K562 (cell line): ENCODE measurements around the gene TRRAP. TPM values are rescaled to one million over a fixed set of nuclear protein-coding genes. Genes with fewer than 3 reads are reported as not detected.

Source experiments
- ATAC-seq: fragments of 200-7000 bp; cut with Tn5 transposase; 3 replicates; pipeline ENCODE4 v1.9.1; 2020; ENCODE audit warnings: moderate library complexity
- BruUV-seq: library from RNA; stranded (reverse); fragments of 400-500 nt; replicated peaks from 2 replicates; lab custom pipeline; 2021; lab: Mats Ljungman, UMichigan
- CTCF ChIA-PET: fragments of 300-600 bp; formaldehyde crosslinking; extraction: SDS; loops from one replicate; lab custom pipeline; 2021; ENCODE audit warnings: low intra/inter-chr PET ratio; lab: Yijun Ruan, JAX
- POLR2A ChIA-PET: fragments of 300-600, 350-650 bp; sonication (Branson Sonifier 250); formaldehyde crosslinking; extraction: SDS; loops from one replicate; lab custom pipeline; 2021; ENCODE audit warnings: antibody characterized with exemption, inconsistent platforms; lab: Yijun Ruan, JAX
- DNase-seq, 4 experiments: peaks; one replicate each; pipeline versions ENCODE4 v3.0.0 to v3.0.0-alpha.2; 2011 to 2018; ENCODE audit warnings: low spot score in 3 of 4, mixed read lengths in 3 of 4; ENCODE audit errors: extremely low read depth in 1 of 4
- FAIRE-seq: peaks from 2 replicates; lab custom pipeline; 2011; peaks lifted over from hg19 to GRCh38; lab: Jason Lieb, UNC
- H2AFZ ChIP-seq: 2 replicates; pipeline ENCODE4 v1.6.0; 2011; ENCODE audit warnings: low read depth, low read length, control low read depth, inconsistent platforms
- H3K27ac ChIP-seq: fragments of 200-600 bp; 3 replicates; pipeline ENCODE4 v1.8.0; 2011; ENCODE audit warnings: low read depth, mild to moderate bottlenecking, control low read depth, inconsistent platforms, low read length, moderate library complexity, mixed read lengths; ENCODE audit errors: extremely low read depth
- H3K27me3 ChIP-seq, 2 experiments: fragments of 300-600 bp in 1 of 2; 2 replicates in 1 of 2; 3 replicates in 1 of 2; pipeline versions ENCODE4 v1.6.0 to v1.8.0; 2011; ENCODE audit warnings: inconsistent platforms in 2 of 2, low read length in 2 of 2, mild to moderate bottlenecking in 1 of 2, mixed read lengths in 1 of 2, moderate library complexity in 1 of 2; ENCODE audit not compliant: control insufficient read depth in 2 of 2, insufficient read depth in 2 of 2
- H3K36me3 ChIP-seq: fragments of 300-600 bp; 3 replicates; pipeline ENCODE4 v1.8.0; 2011; ENCODE audit warnings: mild to moderate bottlenecking, low read length, inconsistent platforms; ENCODE audit not compliant: control insufficient read depth, insufficient read depth
- H3K4me1 ChIP-seq, 2 experiments: fragments of 200-600 bp in 1 of 2; replicated peaks in 1 of 2; 2 replicates in 1 of 2; 3 replicates in 1 of 2; pipeline versions ENCODE4 v1.5.1 to v1.8.0; 2011; ENCODE audit warnings: inconsistent platforms in 2 of 2, low read length in 2 of 2, mild to moderate bottlenecking in 1 of 2, mixed read lengths in 1 of 2, moderate library complexity in 1 of 2; ENCODE audit not compliant: control insufficient read depth in 2 of 2, insufficient read depth in 2 of 2
- H3K4me2 ChIP-seq: 2 replicates; pipeline ENCODE4 v1.6.1; 2011; ENCODE audit warnings: low read length, control low read depth, inconsistent platforms, mixed read lengths; ENCODE audit not compliant: insufficient read depth
- H3K4me3 ChIP-seq: fragments of 200-600 bp; sonication (generic), shearing (Covaris generic); 2 replicates; pipeline ENCODE4 v1.5.1; 2016; ENCODE audit warnings: control low read depth, inconsistent platforms
- H3K79me2 ChIP-seq: fragments of 200-600 bp; 3 replicates; pipeline ENCODE4 v1.8.0; 2011; ENCODE audit warnings: low read length, inconsistent platforms; ENCODE audit not compliant: control insufficient read depth, insufficient read depth
- H3K9ac ChIP-seq, 2 experiments: 2 replicates each; pipeline versions ENCODE4 v1.6.0 to v1.6.1; 2011; ENCODE audit warnings: low read depth in 2 of 2, low read length in 2 of 2, control low read depth in 1 of 2, inconsistent platforms in 1 of 2, mild to moderate bottlenecking in 1 of 2, mixed read lengths in 1 of 2; ENCODE audit not compliant: insufficient read depth in 1 of 2
- H3K9me1 ChIP-seq: one replicate; pipeline ENCODE4 v1.6.0; 2011; ENCODE audit warnings: inconsistent platforms, mild to moderate bottlenecking, low read length, moderate library complexity; ENCODE audit not compliant: control insufficient read depth, insufficient read depth
- H3K9me3 ChIP-seq: replicated peaks from 2 replicates; pipeline ENCODE4 v1.5.1; 2011; ENCODE audit warnings: low read depth, low read length, inconsistent platforms; ENCODE audit not compliant: control insufficient read depth, insufficient read depth
- H4K20me1 ChIP-seq: replicated peaks from 2 replicates; pipeline ENCODE4 v1.6.1; 2011; ENCODE audit warnings: low read length, inconsistent platforms, mixed read lengths; ENCODE audit not compliant: control insufficient read depth, insufficient read depth
- CREM ChIP-seq: IDR thresholded peaks from 2 replicates; pipeline ENCODE4 v1.6.1; 2014; ENCODE audit warnings: antibody characterized with exemption, low read depth
- HBP1 ChIP-seq: fragments of 450-650 bp; formaldehyde crosslinking; IDR thresholded peaks from 2 replicates; pipeline ENCODE4 v1.4.0; 2022; ENCODE audit warnings: missing genetic modification characterization
- KDM2B ChIP-seq: fragments of 250-450 bp; sonication (Bioruptor Pico); IDR thresholded peaks from 2 replicates; pipeline ENCODE4 v1.8.0; 2021; ENCODE audit warnings: mild to moderate bottlenecking, moderate library complexity
- ZNF23 ChIP-seq: fragments of 250-450 bp; sonication (Bioruptor Pico); IDR thresholded peaks from 2 replicates; pipeline ENCODE4 v1.4.0; 2020; ENCODE audit warnings: mild to moderate bottlenecking
- WGBS: fragments of 100-300 bp; shearing (Covaris generic); methylation state at CpG from one replicate; pipeline ENCODE4 v1.1.6; 2016; ENCODE audit warnings: low coverage, mixed read lengths; ENCODE audit not compliant: insufficient coverage; ENCODE audit errors: missing lambda C conversion rate; 5-methylcytosine and 5-hydroxymethylcytosine counted together
- in situ Hi-C: fragments of 300-500 bp; cut with MboI; formaldehyde crosslinking; loops from 4 replicates; pipeline ENCODE4 v1.15.0; 2018; ENCODE audit warnings: inconsistent platforms, mixed read lengths
- intact Hi-C: fragments of 100-400 bp; cut with micrococcal nuclease; formaldehyde crosslinking; loops from 2 replicates; pipeline ENCODE4 v1.14.2; 2022
- polyA plus RNA-seq, 8 experiments: library from polyadenylated mRNA; depleted of rRNA in 4 of 8; stranded (reverse) in 5 of 8; unstranded in 3 of 8; fragments of >200 nt; fragmentation: Nextera tagmentation in 2 of 8; fragmentation: Illumina TruSeq in 1 of 8; extraction: Ambion mirVana in 2 of 8; extraction: Trizol in 1 of 8; gene quantifications; 2 replicates each; pipeline versions ENCODE4 v1.2.1 to v1.2.3, GENCODE V29; 2011 to 2014; ENCODE audit warnings: inconsistent platforms in 1 of 8, missing spikeins in 1 of 8
- total RNA-seq, 7 experiments: library from RNA; depleted of rRNA in 6 of 7; stranded (reverse); fragments of >200 nt in 6 of 7; fragmentation: Illumina TruSeq in 2 of 7; extraction: Trizol in 2 of 7; gene quantifications; 2 replicates each; pipeline versions ENCODE4 v1.2.1 to v1.2.3, GENCODE V29; 2011 to 2021; ENCODE audit warnings: low replicate concordance in 1 of 7
- TF ChIP-seq, protein P1 (sequence below): fragments of 250-450 bp; sonication (Bioruptor Pico); IDR thresholded peaks from 2 replicates; pipeline ENCODE4 v1.4.0; 2020; ENCODE audit warnings: borderline replicate concordance

The TRRAP gene
- total and polyA plus RNA-seq, 9 of the 15 experiments (the other 6 are each of a cell fraction or from before 2014, with no cell fraction given): 1.3 to 47.2 (median 9.7) TPM

DNA sequence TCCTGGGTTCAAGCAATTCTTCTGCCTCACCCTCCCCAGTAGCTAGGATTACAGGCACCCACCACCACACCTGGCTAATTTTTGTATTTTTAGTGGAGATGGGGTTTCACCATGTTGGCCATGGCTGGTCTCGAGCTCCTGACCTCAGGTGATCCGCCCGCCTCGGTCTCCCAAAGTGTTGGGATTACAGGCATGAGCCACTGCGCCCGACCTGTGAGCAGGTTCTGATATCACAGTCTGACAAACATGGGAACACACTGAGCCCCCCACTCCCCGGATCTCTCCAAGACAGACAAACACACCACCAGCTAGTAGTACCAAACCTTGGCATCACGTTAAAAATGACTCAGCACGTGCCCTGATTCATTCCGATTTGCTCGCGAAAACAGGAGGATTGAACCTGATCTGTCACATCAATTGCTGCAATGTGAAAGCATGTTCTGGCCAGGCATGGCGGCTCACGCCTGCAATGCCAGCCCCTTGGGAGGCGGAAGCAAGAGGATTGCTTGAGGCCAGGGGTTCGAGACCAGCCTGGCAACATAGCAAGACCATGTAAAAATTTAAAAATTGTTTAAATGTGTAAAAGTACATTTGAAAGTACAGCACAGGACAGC, 159.1 kb downstream of the TRRAP start:
- 94% methylated on average over 16 of the region's 16 CpGs for WGBS

More for the DNA sequence above, 159.1 kb downstream of the TRRAP start:
- Histone ChIP-seq H3K79me2 (no peaks in the 10 kb centered on the region), H3K9me1 (no peaks in the 10 kb centered on the region), H3K4me3 (no peak overlapping the region), H3K36me3 (peaks cover 92% of the 10 kb centered on the region), H4K20me1 (peaks cover 10% of the 10 kb centered on the region; the same call in 1 of the 2 replicates), H3K9me3 (no peaks in the 10 kb centered on the region), H2AFZ (no peak overlapping the region), H3K4me1 (no peaks in the 10 kb centered on the region; a peak in 4 of 5 replicates), H3K4me2 (no peak overlapping the region), H3K27me3 (no peaks in the 10 kb centered on the region), H3K27ac (no peak overlapping the region), H3K9ac (no peak overlapping the region; a peak in 1 of 4 replicates)
- DNase-seq (no peak), FAIRE-seq (no peak), ATAC-seq (no peak)
- POLR2A ChIA-PET: interaction anchor here (0.8 to 1.4 kb wide), 4 partner anchors 10 to 292 kb away, joined by 3 to 4 read pairs (median 4); no protein-coding TSS in a partner anchor
- BruUV-seq: no TSS peak
- intact Hi-C loops (no loop called here), in situ Hi-C loops (no loop called here)
- TF ChIP-seq, protein P1, sequence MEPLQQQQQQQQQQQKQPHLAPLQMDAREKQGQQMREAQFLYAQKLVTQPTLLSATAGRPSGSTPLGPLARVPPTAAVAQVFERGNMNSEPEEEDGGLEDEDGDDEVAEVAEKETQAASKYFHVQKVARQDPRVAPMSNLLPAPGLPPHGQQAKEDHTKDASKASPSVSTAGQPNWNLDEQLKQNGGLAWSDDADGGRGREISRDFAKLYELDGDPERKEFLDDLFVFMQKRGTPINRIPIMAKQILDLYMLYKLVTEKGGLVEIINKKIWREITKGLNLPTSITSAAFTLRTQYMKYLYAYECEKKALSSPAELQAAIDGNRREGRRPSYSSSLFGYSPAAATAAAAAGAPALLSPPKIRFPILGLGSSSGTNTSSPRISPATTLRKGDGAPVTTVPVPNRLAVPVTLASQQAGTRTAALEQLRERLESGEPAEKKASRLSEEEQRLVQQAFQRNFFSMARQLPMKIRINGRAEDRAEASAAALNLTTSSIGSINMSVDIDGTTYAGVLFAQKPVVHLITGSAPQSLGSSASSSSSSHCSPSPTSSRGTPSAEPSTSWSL: no peak
- no peak for TF ChIP-seq CREM
- TF ChIP-seq HBP1 (CRISPR knock-in tag): no peak
- TF ChIP-seq ZNF23 (CRISPR knock-in tag): no peak
- TF ChIP-seq KDM2B (CRISPR knock-in tag): no peak
- CTCF ChIA-PET: no interaction called here
